ENCODE measurements around the gene MAML1. TPM values are rescaled to one million over a fixed set of nuclear protein-coding genes. Genes with fewer than 3 reads are reported as not detected.

MAML1 gene
- total RNA-seq, 1 donor from 2014 or later = 54.8 TPM

DNA sequence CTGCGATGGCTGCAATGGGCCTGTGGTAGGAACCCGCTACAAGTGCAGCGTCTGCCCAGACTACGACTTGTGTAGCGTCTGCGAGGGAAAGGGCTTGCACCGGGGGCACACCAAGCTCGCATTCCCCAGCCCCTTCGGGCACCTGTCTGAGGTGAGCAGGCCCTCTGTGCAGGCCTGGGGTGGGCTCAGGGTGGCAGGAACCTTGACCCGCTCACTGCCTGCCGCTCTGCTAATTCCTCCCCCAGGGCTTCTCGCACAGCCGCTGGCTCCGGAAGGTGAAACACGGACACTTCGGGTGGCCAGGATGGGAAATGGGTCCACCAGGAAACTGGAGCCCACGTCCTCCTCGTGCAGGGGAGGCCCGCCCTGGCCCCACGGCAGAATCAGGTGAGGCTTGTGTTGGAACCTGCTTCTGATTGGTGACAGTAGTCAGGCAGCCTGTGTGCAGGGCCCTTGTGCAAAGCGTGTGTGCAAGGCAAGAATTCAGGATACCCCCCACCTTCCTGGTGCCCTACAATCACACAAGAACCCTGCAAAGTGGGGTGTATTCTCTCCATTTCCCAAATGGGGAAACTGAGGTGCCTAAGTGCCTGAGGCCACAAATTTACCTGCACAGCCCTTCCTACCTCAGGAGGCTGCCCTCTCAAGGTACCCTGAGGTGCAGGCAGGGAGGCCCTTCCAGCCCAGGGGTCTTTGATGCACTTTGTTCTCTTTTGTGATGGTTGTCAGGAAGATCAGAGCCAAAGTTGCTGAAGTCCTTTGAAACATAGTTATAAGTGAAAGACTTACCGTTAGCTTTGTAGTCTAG is 91.5 kb downstream of the MAML1 start:
- Mint-ChIP-seq H3K27me3 (no peaks in the 10 kb centered on the region), H3K27ac (peak overlapping the region; percentile 83), H3K36me3 (ENCODE audit: insufficient read depth) (peaks cover 44% of the 10 kb centered on the region), H3K4me3 (ENCODE audit: low read depth) (peak overlapping the region; percentile 61), H3K4me1 (ENCODE audit: low read depth) (peaks cover 43% of the 10 kb centered on the region), H3K9me3 (ENCODE audit: low read depth) (no peaks in the 10 kb centered on the region)
- TF ChIP-seq, protein P1, sequence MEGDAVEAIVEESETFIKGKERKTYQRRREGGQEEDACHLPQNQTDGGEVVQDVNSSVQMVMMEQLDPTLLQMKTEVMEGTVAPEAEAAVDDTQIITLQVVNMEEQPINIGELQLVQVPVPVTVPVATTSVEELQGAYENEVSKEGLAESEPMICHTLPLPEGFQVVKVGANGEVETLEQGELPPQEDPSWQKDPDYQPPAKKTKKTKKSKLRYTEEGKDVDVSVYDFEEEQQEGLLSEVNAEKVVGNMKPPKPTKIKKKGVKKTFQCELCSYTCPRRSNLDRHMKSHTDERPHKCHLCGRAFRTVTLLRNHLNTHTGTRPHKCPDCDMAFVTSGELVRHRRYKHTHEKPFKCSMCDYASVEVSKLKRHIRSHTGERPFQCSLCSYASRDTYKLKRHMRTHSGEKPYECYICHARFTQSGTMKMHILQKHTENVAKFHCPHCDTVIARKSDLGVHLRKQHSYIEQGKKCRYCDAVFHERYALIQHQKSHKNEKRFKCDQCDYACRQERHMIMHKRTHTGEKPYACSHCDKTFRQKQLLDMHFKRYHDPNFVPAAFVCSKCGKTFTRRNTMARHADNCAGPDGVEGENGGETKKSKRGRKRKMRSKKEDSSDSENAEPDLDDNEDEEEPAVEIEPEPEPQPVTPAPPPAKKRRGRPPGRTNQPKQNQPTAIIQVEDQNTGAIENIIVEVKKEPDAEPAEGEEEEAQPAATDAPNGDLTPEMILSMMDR (IDR thresholded peaks at IDR 0.05; ENCODE audit: unreplicated experiment) = no peak
- DNase-seq (ENCODE audit: low spot score, unreplicated experiment) = no peak

- Mint-ChIP-seq H3K4me3 (ENCODE audit: low read depth) (peak overlapping the region; percentile 61), H3K27me3 (no peaks in the 10 kb centered on the region), H3K27ac (peak overlapping the region; percentile 83), H3K4me1 (ENCODE audit: low read depth) (peaks cover 41% of the 10 kb centered on the region), H3K9me3 (ENCODE audit: low read depth) (no peaks in the 10 kb centered on the region), H3K36me3 (ENCODE audit: insufficient read depth) (peaks cover 50% of the 10 kb centered on the region)
- no peak for DNase-seq (ENCODE audit: low spot score, unreplicated experiment)
- TF ChIP-seq, protein P1 (IDR thresholded peaks at IDR 0.05; ENCODE audit: unreplicated experiment) = no peak
Measured at GRCh38 chr5:179824745-179825112, 92.1 kb downstream of the MAML1 start.

GRCh38 chr5:179825655-179826182 is 93.1 kb downstream of the MAML1 start:
- Mint-ChIP-seq H3K36me3 (ENCODE audit: insufficient read depth) (peaks cover 56% of the 10 kb centered on the region), H3K27me3 (no peaks in the 10 kb centered on the region), H3K4me3 (ENCODE audit: low read depth) (no peak overlapping the region), H3K4me1 (ENCODE audit: low read depth) (peaks cover 37% of the 10 kb centered on the region), H3K9me3 (ENCODE audit: low read depth) (no peaks in the 10 kb centered on the region), H3K27ac (peak overlapping the region; percentile 56)
- TF ChIP-seq, protein P1 (IDR thresholded peaks at IDR 0.05; ENCODE audit: unreplicated experiment) = peak; percentile 30
- DNase-seq (ENCODE audit: low spot score, unreplicated experiment) = no peak

Small RNAs within 50 kb of the gene (microRNA-seq; reads per million reads assigned to microRNA genes)
- gene MIR1229 (ENCODE audit: borderline number of aligned reads, unreplicated experiment) = 40.0 reads per million, percentile 42 among the genes with 10 or more reads in this experiment

Other genes with a start within 250 kb of the MAML1 start
- gene RUFY1, start 182.3 kb upstream of the MAML1 start, total RNA-seq = 69.1 and 71.2 TPM in 2 replicates
- 1,377 and 1,392 TPM in 2 replicates for gene HNRNPH1, start 109.2 kb upstream of the MAML1 start, total RNA-seq
- not detected in 2 replicates for gene CBY3, start 51.8 kb upstream of the MAML1 start, total RNA-seq
- gene CANX, start 33.9 kb upstream of the MAML1 start, total RNA-seq = 571 and 574 TPM in 2 replicates
- gene LTC4S, start 61.2 kb downstream of the MAML1 start, total RNA-seq = 5.5 and 6.9 TPM in 2 replicates
- 159 and 171 TPM in 2 replicates for gene MGAT4B, start 74.0 kb downstream of the MAML1 start, total RNA-seq
- gene SQSTM1, start 88.1 kb downstream of the MAML1 start, total RNA-seq = 113 and 139 TPM in 2 replicates
- gene MRNIP, start 126.0 kb downstream of the MAML1 start, total RNA-seq = 61.4 and 63.4 TPM in 2 replicates
- gene TBC1D9B, start 175.1 kb downstream of the MAML1 start, total RNA-seq = 128 and 135 TPM in 2 replicates